Keratinocyte (primary cell): ENCODE data around the gene TTLL13.

Experiments used
- CTCF ChIP-seq, 3 experiments: IDR thresholded peaks in 1 of 3; conservative IDR thresholded peaks in 1 of 3; optimal IDR thresholded peaks in 1 of 3; 2 replicates in 2 of 3; 3 replicates in 1 of 3; pipeline versions ENCODE3 to v1.5.1; 2011; ENCODE audit warnings: low read length in 3 of 3, mild to moderate bottlenecking in 3 of 3, moderate library complexity in 2 of 3, control low read depth in 1 of 3, inconsistent platforms in 1 of 3; ENCODE audit not compliant: insufficient read depth in 2 of 3; ENCODE audit errors: extremely low read depth in 1 of 3
- EZH2 ChIP-seq: IDR thresholded peaks from one replicate; pipeline ENCODE4 v1.6.1; 2012; ENCODE audit warnings: inconsistent platforms, mild to moderate bottlenecking, low read length, moderate library complexity

- no peak for TF ChIP-seq CTCF (optimal IDR thresholded peaks at IDR 0.05 in 1 of 3, IDR thresholded peaks at IDR 0.05 in 1 of 3, conservative IDR thresholded peaks at IDR 0.05 in 1 of 3; ENCODE audit: extremely low read depth in 1 of 3, insufficient read depth in 2 of 3, low read length in 3 of 3)
- no peak for TF ChIP-seq EZH2
These were observed 15.3 kb downstream of the TTLL13 start for GRCh38 chr15:90264671-90265070.
